MM.1S (cell line): Measurements from ENCODE around the gene MRPS14.
A peak's percentile ranks its signal among the peaks of the same experiment; 100 is the strongest.

ENCODE experiments used
- DNase-seq: peaks from one replicate; pipeline ENCODE4 v3.0.0-alpha.2; 2015
- H2AFZ ChIP-seq: fragments of 300-600 bp; sonication (generic); 2 replicates; pipeline ENCODE4 v1.6.0; 2016; ENCODE audit warnings: antibody characterized with exemption, low read length
- H3F3A ChIP-seq: fragments of 300-600 bp; sonication (generic); 2 replicates; pipeline ENCODE4 v1.6.1; 2016; ENCODE audit warnings: mild to moderate bottlenecking, antibody characterized with exemption, low read length, moderate library complexity, mixed read lengths; ENCODE audit not compliant: insufficient read depth
- H3K27ac ChIP-seq: fragments of 300-600 bp; sonication (generic); 2 replicates; pipeline ENCODE4 v1.5.1; 2016; ENCODE audit warnings: mild to moderate bottlenecking, low read length
- H3K27me3 ChIP-seq: fragments of 300-600 bp; sonication (generic); replicated peaks from 2 replicates; pipeline ENCODE4 v1.6.0; 2016; ENCODE audit warnings: low read length; ENCODE audit not compliant: insufficient read depth
- H3K36me3 ChIP-seq: fragments of 300-600 bp; sonication (generic); replicated peaks from 2 replicates; pipeline ENCODE4 v1.6.1; 2016; ENCODE audit warnings: mild to moderate bottlenecking, low read length, mixed read lengths; ENCODE audit not compliant: insufficient read depth
- H3K4me1 ChIP-seq: fragments of 300-600 bp; sonication (generic); 2 replicates; pipeline ENCODE4 v1.6.1; 2016; ENCODE audit warnings: low read length, mixed read lengths
- H3K4me2 ChIP-seq: fragments of 300-600 bp; sonication (generic); 2 replicates; pipeline ENCODE4 v1.6.0; 2016; ENCODE audit warnings: low read depth, low read length
- H3K4me3 ChIP-seq: fragments of 300-600 bp; sonication (generic); 2 replicates; pipeline ENCODE4 v1.5.1; 2016; ENCODE audit warnings: low read length, mixed read lengths
- H3K79me2 ChIP-seq: fragments of 300-600 bp; sonication (generic); 2 replicates; pipeline ENCODE4 v1.6.1; 2016; ENCODE audit warnings: mixed run types, low read length, mixed read lengths
- H3K9ac ChIP-seq: fragments of 300-600 bp; sonication (generic); 2 replicates; pipeline ENCODE4 v1.6.1; 2016; ENCODE audit warnings: low read length, mixed read lengths
- H3K9me2 ChIP-seq: fragments of 300-600 bp; sonication (generic); replicated peaks from 2 replicates; pipeline ENCODE4 v1.6.1; 2016; ENCODE audit warnings: mild to moderate bottlenecking, low read length, mixed read lengths; ENCODE audit not compliant: insufficient read depth
- H3K9me3 ChIP-seq: fragments of 300-600 bp; sonication (generic); replicated peaks from 2 replicates; pipeline ENCODE4 v1.6.1; 2016; ENCODE audit warnings: mild to moderate bottlenecking, low read length, mixed read lengths; ENCODE audit not compliant: insufficient read depth
- H4K20me1 ChIP-seq: fragments of 300-600 bp; sonication (generic); 2 replicates; pipeline ENCODE4 v1.6.1; 2016; ENCODE audit warnings: mild to moderate bottlenecking, low read length, moderate library complexity, mixed read lengths; ENCODE audit not compliant: insufficient read depth
- CTCF ChIP-seq: fragments of 300-600 bp; sonication (generic); IDR thresholded peaks from 2 replicates; pipeline ENCODE4 v1.5.1; 2016; ENCODE audit warnings: antibody characterized with exemption, low read length, mixed read lengths
- EZH2 ChIP-seq: fragments of 300-600 bp; sonication (generic); optimal IDR thresholded peaks from 2 replicates; pipeline ENCODE3; 2017; ENCODE audit warnings: low read depth, mild to moderate bottlenecking, antibody characterized with exemption, low read length, mixed read lengths
- EZH2phosphoT487 ChIP-seq: fragments of 300-600 bp; sonication (generic); IDR thresholded peaks from 2 replicates; pipeline ENCODE4 v1.6.1; 2018; ENCODE audit warnings: antibody characterized with exemption, low read length

The MRPS14 gene

DNA sequence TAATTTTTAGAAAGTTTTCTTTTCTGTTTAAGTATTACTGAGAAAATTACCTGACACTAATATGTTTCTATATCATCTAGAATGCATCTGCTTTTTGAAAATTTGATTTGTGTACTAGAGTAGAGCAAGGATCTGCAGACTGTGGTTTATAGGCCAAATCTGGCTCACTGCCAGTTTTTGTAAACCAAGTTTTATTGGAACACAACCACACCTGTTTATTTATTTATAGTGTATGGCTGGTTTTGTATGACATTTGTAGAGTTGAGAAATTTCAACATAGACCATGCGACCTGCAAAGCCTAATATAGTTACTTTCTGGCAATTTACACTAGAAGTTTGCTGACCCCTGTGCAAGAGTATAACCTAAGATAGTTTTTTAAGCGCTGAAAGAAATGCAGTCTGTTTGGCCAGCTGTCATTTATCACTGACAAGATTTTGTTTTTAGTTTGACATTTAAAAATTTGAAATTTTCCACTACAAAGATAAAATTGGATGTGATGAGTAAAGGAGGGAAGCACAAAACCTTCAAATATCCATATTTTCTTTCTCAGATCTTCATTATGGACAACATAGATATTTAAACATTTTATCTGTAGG is 59.6 kb downstream of the MRPS14 start:
- Histone ChIP-seq H3K4me3 (0 out of 2 replicates have a peak overlapping the region, but pooled peaks have one; percentile 7), H2AFZ (no peak overlapping the region), H3K4me1 (peaks cover 58% of the 10 kb centered on the region), H3K9ac (no peak overlapping the region), H3K9me3 (no peaks in the 10 kb centered on the region), H3K27ac (peak overlapping the region; percentile 51; the same call in 1 of the 2 replicates), H3K36me3 (no peaks in the 10 kb centered on the region), H3K4me2 (peak overlapping the region; percentile 33; the same call in 1 of the 2 replicates), H3K79me2 (no peaks in the 10 kb centered on the region), H3K9me2 (no peaks in the 10 kb centered on the region), H4K20me1 (no peaks in the 10 kb centered on the region), H3F3A (peaks cover 48% of the 10 kb centered on the region), H3K27me3 (no peaks in the 10 kb centered on the region)
- DNase-seq = peak; percentile 91
- no peak for TF ChIP-seq CTCF
- TF ChIP-seq EZH2 = no peak
- no peak for TF ChIP-seq EZH2phosphoT487
